Caco-2 (cell line): Measurements from ENCODE around the gene FAM221B. TPM values are rescaled to one million over a fixed set of nuclear protein-coding genes. Genes with fewer than 3 reads are reported as not detected.

Experiments
- BruUV-seq: library from RNA; stranded (reverse); fragments of 400-500 nt; replicated peaks from 2 replicates; lab custom pipeline; 2021; lab: Mats Ljungman, UMichigan
- CTCF ChIA-PET: fragments of 300-600 bp; sonication (Branson Sonifier 250); formaldehyde crosslinking; loops from one replicate; lab custom pipeline; 2022; ENCODE audit warnings: antibody characterized with exemption; lab: Charles Lee
- POLR2A ChIA-PET: fragments of 300-600 bp; sonication (Branson Sonifier 250); formaldehyde crosslinking; loops from one replicate; lab custom pipeline; 2022; ENCODE audit warnings: antibody characterized with exemption; lab: Charles Lee
- DNase-seq, 2 experiments: peaks; one replicate each; pipeline versions ENCODE4 v3.0.0 to v3.0.0-alpha.2; 2020 to 2022
- H3K27me3 ChIP-seq: replicated peaks from 2 replicates; pipeline ENCODE4 v1.6.0; 2011; ENCODE audit warnings: low read length; ENCODE audit not compliant: control insufficient read depth, insufficient read depth
- H3K36me3 ChIP-seq: 2 replicates; pipeline ENCODE4 v1.5.1; 2011; ENCODE audit warnings: low read length; ENCODE audit not compliant: control insufficient read depth, insufficient read depth
- H3K4me1 ChIP-seq: fragments of 250-450 bp; sonication (Bioruptor Pico); 2 replicates; pipeline ENCODE4 v1.5.1; 2020; ENCODE audit warnings: mild to moderate bottlenecking
- H3K4me3 ChIP-seq: 2 replicates; pipeline ENCODE4 v1.5.1; 2011; ENCODE audit warnings: low read depth, mild to moderate bottlenecking, control low read depth, low read length
- H3K9me3 ChIP-seq: fragments of 250-450 bp; sonication (Bioruptor Pico); 2 replicates; pipeline ENCODE4 v1.5.1; 2020; ENCODE audit warnings: mild to moderate bottlenecking, moderate library complexity
- H3K27ac Mint-ChIP-seq: one replicate; pipeline ENCODE4 v1.8.0; 2022; ENCODE audit warnings: mixed read lengths; ENCODE audit not compliant: unreplicated experiment
- H3K27me3 Mint-ChIP-seq: one replicate; pipeline ENCODE4 v1.8.0; 2022; ENCODE audit warnings: mixed read lengths; ENCODE audit not compliant: insufficient read depth, unreplicated experiment
- H3K36me3 Mint-ChIP-seq: one replicate; pipeline ENCODE4 v1.8.0; 2022; ENCODE audit warnings: mild to moderate bottlenecking, mixed read lengths; ENCODE audit not compliant: insufficient read depth, unreplicated experiment
- H3K4me1 Mint-ChIP-seq: one replicate; pipeline ENCODE4 v1.8.0; 2022; ENCODE audit warnings: low read depth, mixed read lengths; ENCODE audit not compliant: unreplicated experiment
- H3K4me3 Mint-ChIP-seq: one replicate; pipeline ENCODE4 v1.8.0; 2022; ENCODE audit warnings: mild to moderate bottlenecking, moderate library complexity, mixed read lengths; ENCODE audit not compliant: unreplicated experiment
- H3K9me3 Mint-ChIP-seq: one replicate; pipeline ENCODE4 v1.8.0; 2022; ENCODE audit warnings: mixed read lengths; ENCODE audit not compliant: unreplicated experiment
- CTCF ChIP-seq, 2 experiments: fragments of 200-600 bp in 1 of 2; IDR thresholded peaks; 1 replicate in 1 of 2; 2 replicates in 1 of 2; pipeline versions ENCODE4 v1.5.1 to v1.8.0; 2011 to 2022; ENCODE audit warnings: antibody characterized with exemption in 1 of 2, control low read depth in 1 of 2, inconsistent platforms in 1 of 2, low read depth in 1 of 2, low read length in 1 of 2, mild to moderate bottlenecking in 1 of 2, moderate library complexity in 1 of 2; ENCODE audit not compliant: insufficient read depth in 1 of 2, severe bottlenecking in 1 of 2, unreplicated experiment in 1 of 2
- intact Hi-C: fragments of 100-400 bp; cut with micrococcal nuclease; formaldehyde crosslinking; loops from one replicate; pipeline ENCODE4 v1.10.0; 2022; ENCODE audit not compliant: unreplicated experiment
- total RNA-seq: library from RNA; stranded (reverse); gene quantifications from 2 replicates; pipeline ENCODE4 v1.2.3, GENCODE V29; 2022

Gene FAM221B
- total RNA-seq, 1 experiment from 2014 or later: not detected

GRCh38 chr9:35840881-35841644, 12.5 kb upstream of the FAM221B start:
- H3K27me3 ChIP-seq: no peaks in the 10 kb centered on the region
- ChIA-PET CTCF (no interaction called here), POLR2A (no interaction called here)
- no peaks in the 10 kb centered on the region for H3K36me3 Mint-ChIP-seq
- no peak overlapping the region for H3K4me3 Mint-ChIP-seq
- H3K27me3 Mint-ChIP-seq: no peaks in the 10 kb centered on the region
- TF ChIP-seq CTCF (IDR thresholded peaks at IDR 0.05; ENCODE audit: insufficient read depth in 1 of 2, low read depth in 1 of 2, low read length in 1 of 2, severe bottlenecking in 1 of 2, unreplicated experiment in 1 of 2): no peak
- BruUV-seq: no TSS peak
- H3K9me3 Mint-ChIP-seq: no peaks in the 10 kb centered on the region
- H3K4me1 ChIP-seq: peaks cover 5% of the 10 kb centered on the region
- peaks cover under 1% of the 10 kb centered on the region; the same call in 1 of the 2 replicates for H3K36me3 ChIP-seq
- H3K4me3 ChIP-seq: no peak overlapping the region
- H3K9me3 ChIP-seq: no peaks in the 10 kb centered on the region
- no peak for DNase-seq
- no peak overlapping the region for H3K27ac Mint-ChIP-seq
- intact Hi-C loops: no loop called here
- H3K4me1 Mint-ChIP-seq: peaks cover 16% of the 10 kb centered on the region

GRCh38 chr9:35839926-35840325, 11.4 kb upstream of the FAM221B start:
- intact Hi-C loops: no loop called here

GRCh38 chr9:35836595-35836994, 8.1 kb upstream of the FAM221B start:
- no peak overlapping the region for H3K27ac Mint-ChIP-seq
- peaks cover 4% of the 10 kb centered on the region for H3K36me3 Mint-ChIP-seq
- no peaks in the 10 kb centered on the region for H3K9me3 Mint-ChIP-seq
- ChIA-PET CTCF (interaction anchor here (2.1 kb wide), 1 partner anchor 23 kb away, joined by 8 read pairs; no protein-coding TSS in a partner anchor), POLR2A (no interaction called here)
- TF ChIP-seq CTCF (IDR thresholded peaks at IDR 0.05; ENCODE audit: insufficient read depth in 1 of 2, low read depth in 1 of 2, low read length in 1 of 2, severe bottlenecking in 1 of 2, unreplicated experiment in 1 of 2): no peak
- Histone ChIP-seq H3K4me1 (peaks cover 14% of the 10 kb centered on the region), H3K36me3 (peaks cover 3% of the 10 kb centered on the region; the same call in 1 of the 2 replicates), H3K27me3 (no peaks in the 10 kb centered on the region), H3K4me3 (no peak overlapping the region), H3K9me3 (no peaks in the 10 kb centered on the region)
- no peaks in the 10 kb centered on the region for H3K27me3 Mint-ChIP-seq
- no peak overlapping the region for H3K4me3 Mint-ChIP-seq
- intact Hi-C loops: no loop called here
- peaks cover 23% of the 10 kb centered on the region for H3K4me1 Mint-ChIP-seq
- no TSS peak for BruUV-seq
- DNase-seq: no peak

More at GRCh38 chr9:35839926-35840325, 11.4 kb upstream of the FAM221B start:
- H3K36me3 ChIP-seq: peaks cover 2% of the 10 kb centered on the region; the same call in 1 of the 2 replicates
- Mint-ChIP-seq H3K4me3 (no peak overlapping the region), H3K4me1 (peaks cover 23% of the 10 kb centered on the region), H3K27me3 (no peaks in the 10 kb centered on the region), H3K9me3 (no peaks in the 10 kb centered on the region), H3K36me3 (peaks cover 4% of the 10 kb centered on the region), H3K27ac (no peak overlapping the region)
- POLR2A ChIA-PET: no interaction called here
- H3K9me3 ChIP-seq: no peaks in the 10 kb centered on the region
- H3K4me3 ChIP-seq: no peak overlapping the region
- CTCF ChIA-PET: no interaction called here
- no TSS peak for BruUV-seq
- DNase-seq: no peak
- H3K4me1 ChIP-seq: peaks cover 17% of the 10 kb centered on the region
- TF ChIP-seq CTCF (IDR thresholded peaks at IDR 0.05; ENCODE audit: insufficient read depth in 1 of 2, low read depth in 1 of 2, low read length in 1 of 2, severe bottlenecking in 1 of 2, unreplicated experiment in 1 of 2): no peak
- H3K27me3 ChIP-seq: no peaks in the 10 kb centered on the region
